Esophagus muscularis mucosa (tissue), 4 donors: ENCODE results near the gene TMEM154. TPM values are rescaled to one million over a fixed set of nuclear protein-coding genes. Genes with fewer than 3 reads are reported as not detected.

Experiments
- DNase-seq: peaks from one replicate; pipeline ENCODE4 v3.0.0-alpha.2; 2017; ENCODE audit errors: extremely low spot score
- H3K27ac ChIP-seq, 4 donors: fragments of 200-600 bp; sonication (generic); replicated peaks in 1 of 4; 1 replicate in 3 of 4; 2 replicates in 1 of 4; pipeline ENCODE4 v1.5.1; 2016 to 2019; ENCODE audit warnings: mild to moderate bottlenecking in 1 of 4
- H3K27me3 ChIP-seq, 4 donors: fragments of 200-600 bp; sonication (generic); one replicate each; pipeline versions ENCODE4 v1.5.1 to v1.6.0; 2016 to 2019
- H3K36me3 ChIP-seq, 4 donors: fragments of 200-600 bp; sonication (generic); one replicate each; pipeline ENCODE4 v1.5.1; 2016 to 2019
- H3K4me1 ChIP-seq, 4 donors: fragments of 200-600 bp; sonication (generic); one replicate each; pipeline ENCODE4 v1.5.1; 2016 to 2019
- H3K4me3 ChIP-seq, 4 donors: fragments of 200-600 bp; sonication (generic); 1 replicate in 2 of 4; 2 replicates in 2 of 4; pipeline ENCODE4 v1.5.1; 2016 to 2019; ENCODE audit warnings: mild to moderate bottlenecking in 4 of 4, moderate library complexity in 1 of 4
- H3K9me3 ChIP-seq, 4 donors: fragments of 200-600 bp; sonication (generic); 1 replicate in 3 of 4; 2 replicates in 1 of 4; pipeline ENCODE4 v1.5.1; 2016 to 2019
- CTCF ChIP-seq, 3 experiments: fragments of 200-600 bp in 2 of 3; fragments of 450-650 bp in 1 of 3; sonication (generic) in 2 of 3; IDR thresholded peaks; one replicate each; pipeline ENCODE4 v1.5.1; 2017 to 2019; ENCODE audit warnings: antibody characterized with exemption in 3 of 3, mild to moderate bottlenecking in 2 of 3, moderate library complexity in 1 of 3
- EP300 ChIP-seq: sonication (generic); formaldehyde crosslinking; IDR thresholded peaks from one replicate; pipeline ENCODE4 v1.6.1; 2017; ENCODE audit warnings: antibody characterized with exemption
- POLR2A ChIP-seq: fragments of 450-650 bp; IDR thresholded peaks from one replicate; pipeline ENCODE4 v1.6.1; 2017; ENCODE audit warnings: antibody characterized with exemption, moderate library complexity, mild to moderate bottlenecking, low read depth
- POLR2AphosphoS5 ChIP-seq, 2 donors: sonication (generic); formaldehyde crosslinking; IDR thresholded peaks; one replicate each; pipeline ENCODE4 v1.6.1; 2017; ENCODE audit warnings: antibody characterized with exemption in 2 of 2
- WGBS: methylation state at CpG from one replicate; pipeline ENCODE4 v1.1.5; 2018; 5-methylcytosine and 5-hydroxymethylcytosine counted together
- intact Hi-C: fragments of 100-400 bp; cut with DNase I; formaldehyde crosslinking; loops from one replicate; pipeline ENCODE4 v1.15.1; 2023
- total RNA-seq, 4 donors: library from RNA; depleted of rRNA; stranded (reverse); fragments of >200 nt; gene quantifications; one replicate each; pipeline versions ENCODE4 v1.1.0 to v1.2.1, GENCODE V29; 2016

TMEM154 gene
- total RNA-seq, 4 donors from 2014 or later: 1.1 to 2.9 (median 2.3) TPM

- no peaks in the 10 kb centered on the region for H3K36me3 ChIP-seq
- TF ChIP-seq POLR2AphosphoS5 (IDR thresholded peaks at IDR 0.05): no peak
- TF ChIP-seq EP300: no peak
- no peak for TF ChIP-seq CTCF (IDR thresholded peaks at IDR 0.05)
- TF ChIP-seq POLR2A: no peak
- H3K4me3 ChIP-seq: no peak overlapping the region
- intact Hi-C loops: no loop called here
- H3K27ac ChIP-seq: no peak overlapping the region
- no peak for DNase-seq
- no peaks in the 10 kb centered on the region for H3K9me3 ChIP-seq
- WGBS: 81% methylated on average over 2 of the region's 2 CpGs
- H3K27me3 ChIP-seq: no peaks in the 10 kb centered on the region
- H3K4me1 ChIP-seq: no peaks in the 10 kb centered on the region
These were observed 53.0 kb downstream of the TMEM154 start for GRCh38 chr4:152626790-152627189.

GRCh38 chr4:152620915-152621314, 58.9 kb downstream of the TMEM154 start:
- no peak overlapping the region for H3K4me3 ChIP-seq
- TF ChIP-seq EP300 (no peak), POLR2A (no peak), POLR2AphosphoS5 (IDR thresholded peaks at IDR 0.05) (no peak), CTCF (IDR thresholded peaks at IDR 0.05) (no peak)
- H3K4me1 ChIP-seq: no peaks in the 10 kb centered on the region
- H3K27ac ChIP-seq: no peak overlapping the region
- intact Hi-C loops: no loop called here
- no peaks in the 10 kb centered on the region for H3K9me3 ChIP-seq
- no peaks in the 10 kb centered on the region for H3K36me3 ChIP-seq
- no peaks in the 10 kb centered on the region for H3K27me3 ChIP-seq
- peak; percentile 87 for DNase-seq

- DNase-seq: no peak
- intact Hi-C loops: no loop called here
- TF ChIP-seq EP300: no peak
- TF ChIP-seq POLR2A: no peak
- no peak for TF ChIP-seq CTCF (IDR thresholded peaks at IDR 0.05)
- no peak for TF ChIP-seq POLR2AphosphoS5 (IDR thresholded peaks at IDR 0.05)
- no peaks in the 10 kb centered on the region for H3K36me3 ChIP-seq
- H3K27me3 ChIP-seq: no peaks in the 10 kb centered on the region
- no peak overlapping the region for H3K4me3 ChIP-seq
- no peak overlapping the region for H3K27ac ChIP-seq
- no peaks in the 10 kb centered on the region for H3K9me3 ChIP-seq
- H3K4me1 ChIP-seq: no peaks in the 10 kb centered on the region
- 94% methylated on average over 1 of the region's 1 CpG for WGBS
These were observed 59.6 kb downstream of the TMEM154 start for GRCh38 chr4:152620218-152620617.

GRCh38 chr4:152619556-152619955, 60.2 kb downstream of the TMEM154 start:
- peak; percentile 74 for DNase-seq
- no peak overlapping the region for H3K27ac ChIP-seq
- no peak overlapping the region for H3K4me3 ChIP-seq
- no peaks in the 10 kb centered on the region for H3K4me1 ChIP-seq
- no peaks in the 10 kb centered on the region for H3K27me3 ChIP-seq
- intact Hi-C loops: no loop called here
- WGBS: 97% methylated on average over 3 of the region's 3 CpGs
- TF ChIP-seq CTCF (IDR thresholded peaks at IDR 0.05) (no peak), POLR2AphosphoS5 (IDR thresholded peaks at IDR 0.05) (no peak), EP300 (no peak), POLR2A (no peak)
- H3K9me3 ChIP-seq: no peaks in the 10 kb centered on the region
- no peaks in the 10 kb centered on the region for H3K36me3 ChIP-seq

GRCh38 chr4:152618971-152619370, 60.8 kb downstream of the TMEM154 start:
- Histone ChIP-seq H3K4me3 (no peak overlapping the region), H3K36me3 (no peaks in the 10 kb centered on the region), H3K4me1 (no peaks in the 10 kb centered on the region), H3K27ac (no peak overlapping the region), H3K27me3 (no peaks in the 10 kb centered on the region), H3K9me3 (no peaks in the 10 kb centered on the region)
- TF ChIP-seq CTCF (IDR thresholded peaks at IDR 0.05) (no peak), POLR2AphosphoS5 (IDR thresholded peaks at IDR 0.05) (no peak), POLR2A (no peak)
- intact Hi-C loops: no loop called here
- peak; percentile 10 for DNase-seq
- WGBS: 97% methylated on average over 4 of the region's 4 CpGs
